CD4-positive, alpha-beta T cell (primary cell): Measurements from ENCODE around the gene CBL. TPM values are rescaled to one million over a fixed set of nuclear protein-coding genes. Genes with fewer than 3 reads are reported as not detected.

ENCODE experiments used
- ATAC-seq: fragments of 200-7000 bp; cut with Tn5 transposase; one replicate; pipeline ENCODE4 v1.10.0; 2022; ENCODE audit warnings: mild to moderate bottlenecking; ENCODE audit not compliant: poor library complexity
- CTCF ChIA-PET: fragments of 350-600 bp; sonication (Branson Sonifier 250); formaldehyde crosslinking; loops from one replicate; lab custom pipeline; 2021; ENCODE audit warnings: antibody characterized with exemption, inconsistent platforms; lab: Charles Lee
- POLR2A ChIA-PET: fragments of 350-600 bp; sonication (Branson Sonifier 250); formaldehyde crosslinking; loops from one replicate; lab custom pipeline; 2021; ENCODE audit warnings: antibody characterized with exemption, inconsistent platforms; lab: Charles Lee
- DNase-seq, 14 experiments: peaks; one replicate each; pipeline ENCODE4 v3.0.0-alpha.2; 2013 to 2020; ENCODE audit warnings: mixed read lengths in 2 of 14
- H3K27ac ChIP-seq, 2 donors: one replicate each; pipeline versions ENCODE4 v1.5.1 to v1.7.0; 2013; ENCODE audit warnings: low read length in 2 of 2, low read depth in 1 of 2, mild to moderate bottlenecking in 1 of 2
- H3K27me3 ChIP-seq, 2 experiments: 1 replicate in 1 of 2; 2 replicates in 1 of 2; pipeline versions ENCODE4 v1.6.1 to v1.7.0; 2013; ENCODE audit warnings: low read length in 2 of 2, control low read depth in 1 of 2, mild to moderate bottlenecking in 1 of 2, moderate library complexity in 1 of 2; ENCODE audit not compliant: insufficient read depth in 2 of 2, control insufficient read depth in 1 of 2
- H3K36me3 ChIP-seq: one replicate; pipeline ENCODE4 v1.6.1; 2013; ENCODE audit warnings: low read length, control low read depth; ENCODE audit not compliant: insufficient read depth
- H3K4me1 ChIP-seq: one replicate; pipeline ENCODE4 v1.6.1; 2013; ENCODE audit warnings: low read length, control low read depth; ENCODE audit not compliant: insufficient read depth
- H3K4me3 ChIP-seq: one replicate; pipeline ENCODE4 v1.5.1; 2013; ENCODE audit warnings: mild to moderate bottlenecking, low read length, moderate library complexity
- H3K9me3 ChIP-seq, 2 experiments: 1 replicate in 1 of 2; 2 replicates in 1 of 2; pipeline versions ENCODE4 v1.6.1 to v1.7.0; 2013; ENCODE audit warnings: low read length in 2 of 2, mild to moderate bottlenecking in 2 of 2, control low read depth in 1 of 2, moderate library complexity in 1 of 2; ENCODE audit not compliant: control insufficient read depth in 1 of 2, insufficient read depth in 1 of 2
- H3K27ac Mint-ChIP-seq: one replicate; pipeline ENCODE4 v1.8.0; 2020; ENCODE audit warnings: mixed read lengths
- H3K27me3 Mint-ChIP-seq: one replicate; pipeline ENCODE4 v1.8.0; 2021; ENCODE audit warnings: mixed read lengths
- H3K36me3 Mint-ChIP-seq: one replicate; pipeline ENCODE4 v1.8.0; 2021; ENCODE audit warnings: low read depth, mixed read lengths
- H3K4me1 Mint-ChIP-seq: one replicate; pipeline ENCODE4 v1.8.0; 2021; ENCODE audit warnings: low read depth, mixed read lengths
- H3K4me3 Mint-ChIP-seq: one replicate; pipeline ENCODE4 v1.8.0; 2020; ENCODE audit warnings: mild to moderate bottlenecking, mixed read lengths
- H3K9me3 Mint-ChIP-seq: one replicate; pipeline ENCODE4 v1.8.0; 2020; ENCODE audit warnings: mixed read lengths
- CTCF ChIP-seq: fragments of 200-600 bp; IDR thresholded peaks from one replicate; pipeline ENCODE4 v1.8.0; 2022; ENCODE audit warnings: antibody characterized with exemption, mild to moderate bottlenecking
- intact Hi-C, 2 experiments: fragments of 100-400 bp; cut with DNase I in 1 of 2; cut with micrococcal nuclease in 1 of 2; formaldehyde crosslinking; loops; one replicate each; pipeline versions ENCODE4 v1.15.1 to v1.9.0; 2023 to 2025; cut with DNase I, micrococcal nuclease
- total RNA-seq, 174 experiments: library from RNA in 2 of 174; stranded (reverse) in 2 of 174; gene quantifications; one replicate each; pipeline ENCODE4 v1.2.3 and lab custom pipeline; 2021 to 2026

CBL gene
- total RNA-seq, 2 experiments from 2014 or later, result 19.5 to 20.8 TPM

DNA sequence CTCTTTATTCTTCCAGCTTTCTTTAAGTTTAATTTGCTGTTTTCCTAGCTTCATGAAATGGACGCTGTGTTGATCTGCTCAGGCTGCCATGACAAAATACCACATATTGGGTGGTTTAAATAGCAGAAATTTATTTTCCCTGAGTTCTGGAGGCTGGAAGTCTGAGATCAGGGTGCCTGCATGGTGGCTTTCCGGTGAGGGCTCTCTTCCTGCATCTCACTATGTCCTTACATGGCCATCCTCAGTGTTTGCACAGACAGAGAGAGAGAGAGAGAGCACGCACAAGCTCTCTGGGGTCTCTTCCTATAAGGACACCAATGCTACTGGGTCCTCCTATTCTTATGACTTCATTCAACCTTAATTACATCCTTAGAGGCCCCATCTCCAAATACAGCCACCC lies 82.1 kb downstream of the CBL start:
- no peak overlapping the region for H3K4me3 ChIP-seq
- H3K9me3 ChIP-seq, result peaks cover 0 to 18% of the 10 kb centered on the region in 2 experiments
- ChIA-PET CTCF (no interaction called here), POLR2A (interaction anchor here (1.1 kb wide), 1 partner anchor 82 kb away, joined by 3 read pairs; the partner anchor contains the start of gene CBL)
- peaks cover 61% of the 10 kb centered on the region for H3K36me3 ChIP-seq
- Mint-ChIP-seq H3K4me3 (no peak overlapping the region), H3K36me3 (peaks cover 76% of the 10 kb centered on the region), H3K4me1 (peaks cover 13% of the 10 kb centered on the region), H3K27me3 (no peaks in the 10 kb centered on the region), H3K9me3 (no peaks in the 10 kb centered on the region), H3K27ac (no peak overlapping the region)
- DNase-seq (no peak), ATAC-seq (no peak)
- H3K4me1 ChIP-seq, result peaks cover 11% of the 10 kb centered on the region
- no peak for TF ChIP-seq CTCF
- no peaks in the 10 kb centered on the region for H3K27me3 ChIP-seq
- intact Hi-C loops, result no loop called here
- H3K27ac ChIP-seq, result no peak overlapping the region

GRCh38 chr11:119290894-119291497 lies 84.9 kb downstream of the CBL start:
- POLR2A ChIA-PET, result interaction anchor here (1.0 to 1.2 kb wide), 2 partner anchors 17 to 24 kb away, joined by 3 read pairs; no protein-coding TSS in a partner anchor

DNA sequence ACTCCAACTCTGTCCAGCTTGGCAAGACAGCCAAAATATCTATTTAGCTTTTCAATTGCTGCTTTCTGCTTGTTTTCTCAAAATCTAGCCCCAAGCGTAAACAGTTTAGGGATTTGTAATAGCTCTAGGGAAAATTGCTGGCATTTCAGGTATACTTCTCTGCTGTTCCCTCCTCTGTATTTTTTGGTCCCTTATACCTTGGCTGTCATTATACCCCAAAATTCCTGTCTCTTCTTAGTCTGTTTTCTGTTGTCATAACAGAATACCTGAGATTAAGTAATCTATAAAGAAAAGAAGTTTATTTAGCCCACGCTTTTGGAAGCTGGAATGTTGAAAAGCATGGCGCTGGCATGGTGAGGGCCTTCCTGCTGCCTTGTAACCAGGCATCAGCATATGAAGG lies 87.3 kb downstream of the CBL start:
- no peaks in the 10 kb centered on the region for H3K4me1 ChIP-seq
- no peaks in the 10 kb centered on the region for H3K27me3 ChIP-seq
- H3K9me3 Mint-ChIP-seq, result no peaks in the 10 kb centered on the region
- TF ChIP-seq CTCF, result no peak
- no peak overlapping the region for H3K4me3 ChIP-seq
- no peak overlapping the region for H3K27ac Mint-ChIP-seq
- CTCF ChIA-PET, result no interaction called here
- ATAC-seq (no peak), DNase-seq (no peak)
- no peaks in the 10 kb centered on the region for H3K27me3 Mint-ChIP-seq
- H3K36me3 Mint-ChIP-seq, result peaks cover 78% of the 10 kb centered on the region
- H3K4me3 Mint-ChIP-seq, result no peak overlapping the region
- no peak overlapping the region for H3K27ac ChIP-seq
- intact Hi-C loops, result no loop called here
- H3K9me3 ChIP-seq, result peaks cover 0 to 18% of the 10 kb centered on the region in 2 experiments
- peaks cover 65% of the 10 kb centered on the region for H3K36me3 ChIP-seq
- POLR2A ChIA-PET, result no interaction called here
- H3K4me1 Mint-ChIP-seq, result no peaks in the 10 kb centered on the region

More at GRCh38 chr11:119290894-119291497, 84.9 kb downstream of the CBL start:
- Mint-ChIP-seq H3K4me1 (no peaks in the 10 kb centered on the region), H3K36me3 (peaks cover 79% of the 10 kb centered on the region), H3K27ac (no peak overlapping the region), H3K4me3 (no peak overlapping the region), H3K27me3 (no peaks in the 10 kb centered on the region), H3K9me3 (no peaks in the 10 kb centered on the region)
- Histone ChIP-seq H3K4me3 (no peak overlapping the region), H3K27me3 (no peaks in the 10 kb centered on the region), H3K9me3 (peaks cover 0 to 18% of the 10 kb centered on the region in 2 experiments), H3K36me3 (peaks cover 63% of the 10 kb centered on the region), H3K27ac (no peak overlapping the region), H3K4me1 (no peaks in the 10 kb centered on the region)
- CTCF ChIA-PET, result no interaction called here
- ATAC-seq (no peak), DNase-seq (no peak)
- no peak for TF ChIP-seq CTCF
- intact Hi-C loops, result no loop called here
